Neural crest cell (in vitro differentiated cells): ENCODE data around the gene STK33. TPM values are rescaled to one million over a fixed set of nuclear protein-coding genes. Genes with fewer than 3 reads are reported as not detected.

ENCODE experiments used
- DNase-seq: peaks from one replicate; pipeline ENCODE4 v3.0.0; 2021; ENCODE audit warnings: low read depth, mixed read lengths, low spot score
- H3K27ac Mint-ChIP-seq: one replicate; pipeline ENCODE4 v1.8.0; 2021; ENCODE audit warnings: mild to moderate bottlenecking, mixed read lengths; ENCODE audit not compliant: unreplicated experiment
- H3K27me3 Mint-ChIP-seq: 2 replicates; pipeline ENCODE4 v1.8.0; 2021; ENCODE audit warnings: low read depth, mild to moderate bottlenecking, mixed read lengths
- H3K36me3 Mint-ChIP-seq: 2 replicates; pipeline ENCODE4 v1.8.0; 2021; ENCODE audit warnings: low read depth, mild to moderate bottlenecking, mixed read lengths
- H3K4me1 Mint-ChIP-seq: 2 replicates; pipeline ENCODE4 v1.8.0; 2021; ENCODE audit warnings: mixed read lengths
- H3K4me3 Mint-ChIP-seq: one replicate; pipeline ENCODE4 v1.8.0; 2021; ENCODE audit warnings: mild to moderate bottlenecking, mixed read lengths
- H3K9me3 Mint-ChIP-seq: 2 replicates; pipeline ENCODE4 v1.8.0; 2021; ENCODE audit warnings: mixed read lengths
- total RNA-seq: library from RNA; stranded (reverse); gene quantifications from 2 replicates; pipeline ENCODE4 v1.2.1, GENCODE V29; 2021
- TF ChIP-seq, protein P1 (sequence below): fragments of 200-600 bp; sonication (generic); conservative IDR thresholded peaks from 2 replicates; pipeline ENCODE4 v1.5.0; 2021; ENCODE audit warnings: antibody characterized with exemption, mild to moderate bottlenecking

STK33 gene
- total RNA-seq, 1 donor from 2014 or later: 17.3 TPM

DNA sequence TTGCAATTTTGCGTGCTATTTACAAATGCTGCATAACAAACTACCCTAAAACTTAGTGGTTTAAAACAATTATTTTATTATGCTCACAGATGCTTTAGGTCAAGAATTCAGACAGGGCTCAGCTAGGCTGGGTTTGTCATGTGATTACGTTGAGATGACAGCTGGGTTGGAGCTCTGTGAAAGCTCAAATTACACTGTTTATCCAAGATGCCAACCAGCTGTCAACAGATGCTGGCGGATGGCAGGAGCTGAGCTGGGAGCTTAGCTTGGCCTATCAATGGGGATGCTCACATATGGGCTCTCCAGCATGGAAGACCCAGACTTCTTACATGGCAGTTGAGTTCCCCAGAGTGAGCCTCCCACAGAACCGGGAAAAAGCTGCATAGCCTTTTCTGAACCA lies 62.7 kb downstream of the STK33 start:
- Mint-ChIP-seq H3K4me3 (no peak overlapping the region), H3K36me3 (no peaks in the 10 kb centered on the region), H3K27me3 (no peaks in the 10 kb centered on the region), H3K4me1 (peaks cover 7% of the 10 kb centered on the region), H3K27ac (no peak overlapping the region), H3K9me3 (no peaks in the 10 kb centered on the region)
- DNase-seq: no peak
- TF ChIP-seq, protein P1, sequence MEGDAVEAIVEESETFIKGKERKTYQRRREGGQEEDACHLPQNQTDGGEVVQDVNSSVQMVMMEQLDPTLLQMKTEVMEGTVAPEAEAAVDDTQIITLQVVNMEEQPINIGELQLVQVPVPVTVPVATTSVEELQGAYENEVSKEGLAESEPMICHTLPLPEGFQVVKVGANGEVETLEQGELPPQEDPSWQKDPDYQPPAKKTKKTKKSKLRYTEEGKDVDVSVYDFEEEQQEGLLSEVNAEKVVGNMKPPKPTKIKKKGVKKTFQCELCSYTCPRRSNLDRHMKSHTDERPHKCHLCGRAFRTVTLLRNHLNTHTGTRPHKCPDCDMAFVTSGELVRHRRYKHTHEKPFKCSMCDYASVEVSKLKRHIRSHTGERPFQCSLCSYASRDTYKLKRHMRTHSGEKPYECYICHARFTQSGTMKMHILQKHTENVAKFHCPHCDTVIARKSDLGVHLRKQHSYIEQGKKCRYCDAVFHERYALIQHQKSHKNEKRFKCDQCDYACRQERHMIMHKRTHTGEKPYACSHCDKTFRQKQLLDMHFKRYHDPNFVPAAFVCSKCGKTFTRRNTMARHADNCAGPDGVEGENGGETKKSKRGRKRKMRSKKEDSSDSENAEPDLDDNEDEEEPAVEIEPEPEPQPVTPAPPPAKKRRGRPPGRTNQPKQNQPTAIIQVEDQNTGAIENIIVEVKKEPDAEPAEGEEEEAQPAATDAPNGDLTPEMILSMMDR: no peak

DNA sequence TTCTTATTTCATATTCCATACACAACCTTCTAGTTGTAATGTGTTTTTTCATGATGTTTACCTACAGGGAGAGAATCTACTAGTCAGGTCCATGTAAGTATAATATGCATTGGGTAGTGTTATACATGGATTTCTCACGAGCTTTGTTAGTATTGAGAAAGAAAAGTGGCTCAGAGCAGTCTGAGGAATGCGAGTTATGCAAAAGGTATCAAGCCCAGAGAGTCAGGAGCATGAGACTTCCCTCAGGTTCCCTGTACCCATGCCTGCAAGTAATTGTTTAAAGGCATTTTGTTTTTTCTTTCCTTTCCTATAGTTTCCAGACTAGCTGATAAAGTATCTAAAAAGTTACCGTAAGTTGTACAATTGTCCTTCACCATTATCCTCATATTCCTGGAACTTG lies 66.1 kb downstream of the STK33 start:
- Mint-ChIP-seq H3K36me3 (peaks cover 2% of the 10 kb centered on the region), H3K4me1 (peaks cover 3% of the 10 kb centered on the region), H3K27me3 (no peaks in the 10 kb centered on the region), H3K9me3 (no peaks in the 10 kb centered on the region), H3K4me3 (no peak overlapping the region), H3K27ac (no peak overlapping the region)
- TF ChIP-seq, protein P1: no peak
- no peak for DNase-seq

DNA sequence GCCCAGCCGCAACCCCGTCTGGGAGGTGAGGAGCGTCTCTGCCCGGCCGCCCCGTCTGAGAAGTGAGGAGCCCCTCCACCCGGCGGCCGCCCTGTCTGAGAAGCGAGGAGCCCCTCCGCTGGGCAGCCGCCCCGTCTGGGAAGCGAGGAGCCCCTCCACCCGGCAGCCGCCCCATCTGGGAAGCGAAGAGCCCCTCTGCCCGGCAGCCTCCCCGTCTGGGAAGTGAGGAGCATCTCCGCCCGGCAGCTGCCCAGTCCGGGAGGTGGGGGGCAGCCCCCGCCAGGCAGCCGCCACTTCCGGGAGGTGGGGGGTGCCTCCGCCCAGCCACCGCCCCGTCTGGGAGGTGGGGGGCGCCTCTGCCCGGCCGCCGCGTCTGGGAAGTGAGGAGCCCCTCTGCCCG lies 70.6 kb downstream of the STK33 start:
- no peak for DNase-seq
- peaks cover 3% of the 10 kb centered on the region for H3K4me1 Mint-ChIP-seq
- peaks cover 6% of the 10 kb centered on the region for H3K9me3 Mint-ChIP-seq
- peaks cover 2% of the 10 kb centered on the region for H3K27me3 Mint-ChIP-seq
- H3K27ac Mint-ChIP-seq: no peak overlapping the region
- H3K4me3 Mint-ChIP-seq: no peak overlapping the region
- H3K36me3 Mint-ChIP-seq: peaks cover 12% of the 10 kb centered on the region
- TF ChIP-seq, protein P1: no peak

DNA sequence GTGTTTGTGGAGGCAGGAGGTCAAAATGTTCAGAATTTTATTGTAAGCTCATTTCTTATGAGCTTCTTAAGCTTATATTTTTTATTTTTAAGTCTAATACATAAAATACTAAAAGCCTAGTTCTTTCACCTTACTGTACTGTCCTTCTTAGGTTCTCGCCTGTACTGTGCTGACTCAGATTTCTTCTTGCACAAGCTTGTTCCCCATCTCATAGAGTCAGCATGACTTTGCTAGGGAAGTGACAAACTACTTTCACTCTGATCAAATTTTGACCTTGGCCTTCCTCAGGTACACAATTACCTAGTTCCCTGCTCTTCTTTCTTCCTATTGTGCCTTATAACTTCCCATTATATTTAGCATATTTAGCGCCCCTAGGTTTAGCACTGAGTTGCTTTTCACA lies 81.5 kb downstream of the STK33 start:
- TF ChIP-seq, protein P1: no peak
- H3K4me3 Mint-ChIP-seq: no peak overlapping the region
- no peaks in the 10 kb centered on the region for H3K27me3 Mint-ChIP-seq
- peaks cover 28% of the 10 kb centered on the region for H3K9me3 Mint-ChIP-seq
- DNase-seq: no peak
- H3K4me1 Mint-ChIP-seq: no peaks in the 10 kb centered on the region
- no peak overlapping the region for H3K27ac Mint-ChIP-seq
- H3K36me3 Mint-ChIP-seq: peaks cover 29% of the 10 kb centered on the region

GRCh38 chr11:8503910-8504364 lies 90.1 kb downstream of the STK33 start:
- H3K36me3 Mint-ChIP-seq: peaks cover 4% of the 10 kb centered on the region
- peaks cover 7% of the 10 kb centered on the region for H3K9me3 Mint-ChIP-seq
- no peaks in the 10 kb centered on the region for H3K27me3 Mint-ChIP-seq
- no peak for DNase-seq
- no peak overlapping the region for H3K4me3 Mint-ChIP-seq
- TF ChIP-seq, protein P1: no peak
- H3K4me1 Mint-ChIP-seq: no peaks in the 10 kb centered on the region
- no peak overlapping the region for H3K27ac Mint-ChIP-seq

DNA sequence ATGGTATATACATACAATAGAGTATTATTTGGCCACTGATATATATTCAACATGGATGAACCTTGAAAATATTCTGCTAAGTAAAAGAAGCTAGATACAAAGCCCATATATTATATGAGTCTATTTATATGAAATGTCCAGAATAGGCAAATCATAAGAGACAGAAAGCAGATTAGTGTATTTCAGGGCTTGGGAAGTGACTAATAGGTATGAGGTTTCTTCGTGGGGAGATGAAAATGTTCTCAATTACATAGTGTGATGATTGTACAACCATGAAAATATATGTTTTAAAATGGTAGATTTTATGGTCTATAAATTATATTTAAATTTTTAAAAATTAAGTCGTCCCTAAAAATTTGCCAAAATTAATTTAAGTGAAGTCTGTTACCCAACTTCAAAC lies 92.2 kb downstream of the STK33 start:
- TF ChIP-seq, protein P1: no peak
- H3K27me3 Mint-ChIP-seq: no peaks in the 10 kb centered on the region
- no peak overlapping the region for H3K27ac Mint-ChIP-seq
- H3K36me3 Mint-ChIP-seq: peaks cover 7% of the 10 kb centered on the region
- no peak overlapping the region for H3K4me3 Mint-ChIP-seq
- H3K4me1 Mint-ChIP-seq: no peaks in the 10 kb centered on the region
- peaks cover 10% of the 10 kb centered on the region for H3K9me3 Mint-ChIP-seq
- no peak for DNase-seq
